NCI-H2107 treated with DMSO at 0.1 percent for 48 hours (cell line): ENCODE data around the gene TMC7.

ENCODE experiments used
- DNase-seq: peaks from one replicate; lab custom pipeline; 2025; ENCODE audit not compliant: unreplicated experiment; lab: John Stamatoyannopoulos, UW

The TMC7 gene

DNA sequence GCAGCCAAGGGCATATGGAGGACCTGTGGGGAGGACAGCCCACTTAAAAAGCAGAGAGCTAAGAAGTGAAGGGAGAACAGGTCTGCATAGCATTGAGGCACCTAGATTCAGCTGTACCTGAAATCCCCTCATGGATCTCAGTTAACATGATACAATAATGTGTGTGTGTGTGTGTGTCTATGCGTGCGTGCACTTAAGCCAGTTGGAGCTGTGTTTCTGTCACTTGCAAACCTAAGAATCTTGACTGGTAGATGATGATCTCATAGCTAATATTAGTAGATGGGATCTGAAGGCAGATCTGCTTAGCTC, 128.3 kb downstream of the TMC7 start:
- no peak for DNase-seq
